GM20000 (cell line): Measurements from ENCODE around the gene P4HA3.
"Not testable (repeated sequence)": the region's sequence is repeated elsewhere in the genome, so short reads cannot be mapped to it uniquely, and the experiment has no call there.

Experiments
- DNase-seq: peaks from one replicate; pipeline ENCODE4 v3.0.0; 2012; ENCODE audit warnings: low spot score
- TF ChIP-seq, protein P1 (sequence below): IDR thresholded peaks from 2 replicates; pipeline ENCODE4 v1.5.1; 2012; ENCODE audit warnings: mild to moderate bottlenecking, control low read depth; ENCODE audit errors: extremely low read depth, missing control alignments

P4HA3 gene

DNA sequence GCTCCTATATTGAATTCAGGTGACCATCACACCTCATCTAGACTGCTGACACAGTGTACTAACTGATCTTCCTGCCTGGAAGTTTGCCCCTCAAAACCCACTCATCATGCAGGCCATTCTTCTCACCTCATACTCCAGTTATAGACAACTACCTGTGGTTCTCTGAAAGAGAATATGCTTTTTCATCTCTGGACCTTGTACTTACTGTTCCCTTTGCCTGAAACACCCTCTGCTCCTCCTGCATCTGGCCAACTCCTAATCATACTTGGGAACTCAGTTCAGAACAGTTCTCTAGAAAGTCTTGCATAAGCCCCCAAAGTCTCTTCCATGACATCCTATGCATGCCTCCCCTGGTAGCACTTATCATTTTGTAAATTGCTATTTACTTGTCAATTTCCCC, 28.2 kb upstream of the P4HA3 start:
- no peak for DNase-seq
- TF ChIP-seq, protein P1, sequence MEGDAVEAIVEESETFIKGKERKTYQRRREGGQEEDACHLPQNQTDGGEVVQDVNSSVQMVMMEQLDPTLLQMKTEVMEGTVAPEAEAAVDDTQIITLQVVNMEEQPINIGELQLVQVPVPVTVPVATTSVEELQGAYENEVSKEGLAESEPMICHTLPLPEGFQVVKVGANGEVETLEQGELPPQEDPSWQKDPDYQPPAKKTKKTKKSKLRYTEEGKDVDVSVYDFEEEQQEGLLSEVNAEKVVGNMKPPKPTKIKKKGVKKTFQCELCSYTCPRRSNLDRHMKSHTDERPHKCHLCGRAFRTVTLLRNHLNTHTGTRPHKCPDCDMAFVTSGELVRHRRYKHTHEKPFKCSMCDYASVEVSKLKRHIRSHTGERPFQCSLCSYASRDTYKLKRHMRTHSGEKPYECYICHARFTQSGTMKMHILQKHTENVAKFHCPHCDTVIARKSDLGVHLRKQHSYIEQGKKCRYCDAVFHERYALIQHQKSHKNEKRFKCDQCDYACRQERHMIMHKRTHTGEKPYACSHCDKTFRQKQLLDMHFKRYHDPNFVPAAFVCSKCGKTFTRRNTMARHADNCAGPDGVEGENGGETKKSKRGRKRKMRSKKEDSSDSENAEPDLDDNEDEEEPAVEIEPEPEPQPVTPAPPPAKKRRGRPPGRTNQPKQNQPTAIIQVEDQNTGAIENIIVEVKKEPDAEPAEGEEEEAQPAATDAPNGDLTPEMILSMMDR, result no peak

DNA sequence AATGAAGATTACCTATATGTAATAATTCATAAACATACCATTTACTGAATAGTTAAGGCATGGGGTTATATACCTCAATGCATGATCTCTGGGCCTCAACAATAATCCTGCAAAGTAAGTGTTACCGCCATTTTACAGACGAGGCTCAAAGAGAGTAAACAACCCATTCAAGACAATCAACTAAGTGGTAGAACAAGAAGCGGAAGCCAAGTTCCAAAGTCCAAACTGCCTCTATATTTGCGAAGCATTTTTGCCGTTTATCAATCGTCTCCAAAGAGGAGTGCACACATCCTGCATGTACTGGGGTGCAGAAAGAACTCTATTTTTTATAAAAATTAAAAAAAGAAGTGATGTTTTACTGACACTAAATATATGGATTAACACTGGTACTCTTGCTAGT, 27.5 kb upstream of the P4HA3 start:
- no peak for DNase-seq
- TF ChIP-seq, protein P1, result no peak

- DNase-seq, result no peak
- TF ChIP-seq, protein P1, result no peak
Measured at GRCh38 chr11:74333193-74333592, 21.8 kb upstream of the P4HA3 start.

- TF ChIP-seq, protein P1, result no peak
- no peak for DNase-seq
Measured at GRCh38 chr11:74332291-74332690, 20.9 kb upstream of the P4HA3 start.

GRCh38 chr11:74331000-74331399, 19.6 kb upstream of the P4HA3 start:
- not testable (repeated sequence) for DNase-seq

DNA sequence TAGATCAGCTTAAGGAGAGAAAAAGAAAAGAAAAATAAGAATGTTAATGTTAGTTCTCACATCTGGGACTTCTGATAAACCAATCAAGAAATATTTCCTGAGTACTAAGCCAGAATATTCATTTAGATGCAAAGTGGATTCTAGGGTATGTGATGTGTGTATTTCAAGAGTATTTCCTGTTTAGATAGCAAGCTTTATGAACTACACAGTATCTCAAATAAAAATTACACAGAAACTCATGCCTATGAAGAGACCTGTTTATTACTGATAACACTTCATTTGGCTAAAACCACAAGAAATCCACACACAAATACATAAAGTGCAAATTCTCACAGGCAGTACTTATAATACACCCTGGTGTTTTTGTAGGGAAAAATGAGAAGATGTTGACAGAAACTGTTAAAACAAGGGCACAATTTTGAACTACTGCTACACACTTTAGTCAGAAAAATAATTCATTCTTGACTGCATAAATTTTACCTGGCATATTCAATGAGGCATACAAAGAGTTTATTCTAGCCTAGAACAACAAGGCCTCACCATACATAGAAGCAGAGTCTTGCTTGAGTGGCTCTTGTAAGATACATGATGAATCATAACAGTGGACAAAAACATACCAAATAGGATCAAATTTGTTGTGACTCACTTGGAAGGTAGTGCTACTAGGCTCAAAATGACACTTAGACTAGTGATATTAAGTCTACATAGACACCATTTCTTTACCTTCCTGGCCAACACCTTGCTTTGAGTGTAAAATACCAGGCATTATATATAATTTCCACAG, 18.8 kb upstream of the P4HA3 start:
- DNase-seq, result no peak
- TF ChIP-seq, protein P1, result no peak

DNA sequence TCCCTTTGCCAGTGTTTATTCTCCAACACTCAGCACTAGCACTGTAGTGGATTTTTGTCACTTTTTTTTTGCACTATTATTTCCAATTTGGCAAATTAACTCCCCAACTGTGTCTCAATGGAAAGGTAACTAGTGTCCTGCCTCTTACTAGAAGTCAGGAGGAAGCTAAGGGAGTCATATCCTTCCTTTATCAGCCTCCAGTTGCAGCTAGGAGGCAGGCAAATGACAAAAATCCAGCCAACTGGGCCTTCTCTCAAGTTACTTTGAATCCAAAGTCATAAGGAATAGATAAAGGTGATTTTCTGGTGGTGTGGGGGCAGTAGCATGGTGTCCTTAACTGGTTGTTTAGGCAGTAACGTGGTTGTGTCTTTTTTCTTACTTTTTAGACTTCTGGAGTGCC, 15.6 kb upstream of the P4HA3 start:
- TF ChIP-seq, protein P1, result no peak
- DNase-seq, result no peak

GRCh38 chr11:74326665-74327064, 15.2 kb upstream of the P4HA3 start:
- DNase-seq, result no peak
- TF ChIP-seq, protein P1, result no peak
